Neuronal stem cell (in vitro differentiated cells): ENCODE results near the gene TSHZ2.
"Not testable (repeated sequence)": the region's sequence is repeated elsewhere in the genome, so short reads cannot be mapped to it uniquely, and the experiment has no call there.

ENCODE experiments used
- DNase-seq: peaks from one replicate; pipeline ENCODE4 v3.0.0-alpha.2; 2013; ENCODE audit warnings: low spot score
- H2AFZ ChIP-seq: one replicate; pipeline ENCODE4 v1.6.1; 2013; ENCODE audit warnings: mild to moderate bottlenecking, low read length, inconsistent platforms
- H2AK5ac ChIP-seq: 2 replicates; pipeline ENCODE4 v1.6.1; 2013; ENCODE audit warnings: low read depth, mild to moderate bottlenecking, inconsistent platforms, low read length, moderate library complexity, mixed read lengths
- H2BK120ac ChIP-seq: 2 replicates; pipeline ENCODE4 v1.6.1; 2013; ENCODE audit warnings: low read depth, mild to moderate bottlenecking, inconsistent platforms, low read length, moderate library complexity, mixed read lengths
- H2BK12ac ChIP-seq: one replicate; pipeline ENCODE4 v1.6.1; 2013; ENCODE audit warnings: low read length, inconsistent platforms
- H2BK15ac ChIP-seq: 2 replicates; pipeline ENCODE4 v1.6.1; 2013; ENCODE audit warnings: mild to moderate bottlenecking, low read length, inconsistent platforms, mixed read lengths
- H2BK5ac ChIP-seq: one replicate; pipeline ENCODE4 v1.6.1; 2013; ENCODE audit warnings: inconsistent platforms, mild to moderate bottlenecking, low read length, moderate library complexity
- H3K14ac ChIP-seq: one replicate; pipeline ENCODE4 v1.6.1; 2013; ENCODE audit warnings: low read length, inconsistent platforms
- H3K18ac ChIP-seq: 2 replicates; pipeline ENCODE4 v1.6.1; 2013; ENCODE audit warnings: low read length, inconsistent platforms
- H3K23ac ChIP-seq: 2 replicates; pipeline ENCODE4 v1.6.1; 2013; ENCODE audit warnings: low read depth, mild to moderate bottlenecking, mixed read lengths, low read length, inconsistent platforms; ENCODE audit not compliant: poor library complexity
- H3K27ac ChIP-seq: replicated peaks from 3 replicates; pipeline ENCODE4 v1.5.1; 2013; ENCODE audit warnings: low read length, inconsistent platforms
- H3K27me3 ChIP-seq, 3 experiments: 2 replicates each; pipeline ENCODE4 v1.6.1; 2013; ENCODE audit warnings: low read length in 3 of 3, mild to moderate bottlenecking in 2 of 3, inconsistent platforms in 1 of 3, low read depth in 1 of 3, mixed read lengths in 1 of 3, moderate library complexity in 1 of 3; ENCODE audit not compliant: control insufficient read depth in 3 of 3, insufficient read depth in 3 of 3
- H3K36me3 ChIP-seq, 2 donors: replicated peaks in 1 of 2; 2 replicates each; pipeline ENCODE4 v1.6.1; 2013; ENCODE audit warnings: low read length in 2 of 2; ENCODE audit not compliant: control insufficient read depth in 2 of 2, insufficient read depth in 2 of 2
- H3K4ac ChIP-seq: 2 replicates; pipeline ENCODE4 v1.6.1; 2013; ENCODE audit warnings: inconsistent platforms, mild to moderate bottlenecking, low read length, moderate library complexity
- H3K4me1 ChIP-seq, 2 donors: 1 replicate in 1 of 2; 2 replicates in 1 of 2; pipeline ENCODE4 v1.6.1; 2013; ENCODE audit warnings: low read length in 2 of 2, low read depth in 1 of 2; ENCODE audit not compliant: control insufficient read depth in 2 of 2, insufficient read depth in 1 of 2
- H3K4me2 ChIP-seq: one replicate; pipeline ENCODE4 v1.6.1; 2013; ENCODE audit warnings: mild to moderate bottlenecking, low read length, inconsistent platforms; ENCODE audit not compliant: insufficient read depth, poor library complexity, severe bottlenecking
- H3K4me3 ChIP-seq, 2 donors: 2 replicates each; pipeline ENCODE4 v1.5.1; 2013; ENCODE audit warnings: low read length in 2 of 2, mild to moderate bottlenecking in 2 of 2, inconsistent platforms in 1 of 2, moderate library complexity in 1 of 2
- H3K79me1 ChIP-seq: one replicate; pipeline ENCODE4 v1.6.1; 2013; ENCODE audit warnings: low read depth, mild to moderate bottlenecking, inconsistent platforms, low read length, moderate library complexity
- H3K9ac ChIP-seq: one replicate; pipeline ENCODE4 v1.6.1; 2013; ENCODE audit warnings: mild to moderate bottlenecking, low read depth, low read length, inconsistent platforms; ENCODE audit not compliant: poor library complexity
- H3K9me3 ChIP-seq, 2 donors: replicated peaks in 1 of 2; 2 replicates each; pipeline versions ENCODE3 to v1.6.1; 2013; ENCODE audit warnings: low read length in 2 of 2, mild to moderate bottlenecking in 2 of 2, inconsistent platforms in 1 of 2, low read depth in 1 of 2, mixed read lengths in 1 of 2, moderate library complexity in 1 of 2; ENCODE audit not compliant: control insufficient read depth in 2 of 2, insufficient read depth in 1 of 2
- H4K8ac ChIP-seq: one replicate; pipeline ENCODE4 v1.6.1; 2013; ENCODE audit warnings: low read depth, mild to moderate bottlenecking, inconsistent platforms, low read length, moderate library complexity
- H4K91ac ChIP-seq: one replicate; pipeline ENCODE4 v1.6.1; 2013; ENCODE audit warnings: low read length, low read depth, mild to moderate bottlenecking, inconsistent platforms; ENCODE audit not compliant: poor library complexity
- WGBS, 2 donors: extraction: QIAGEN DNeasy Blood & Tissue Kit; methylation state at CpG; one replicate each; pipeline ENCODE4 v1.1.7; 2013; ENCODE audit warnings: missing lambda C conversion rate in 2 of 2, mixed read lengths in 1 of 2; ENCODE audit not compliant: insufficient read length in 2 of 2, insufficient replicate concordance in 1 of 2; ENCODE audit errors: extremely low coverage in 2 of 2; 5-methylcytosine and 5-hydroxymethylcytosine counted together

The TSHZ2 gene

GRCh38 chr20:53413845-53414244 lies 441.7 kb downstream of the TSHZ2 start:
- not testable (repeated sequence) for H4K91ac ChIP-seq, H3K27me3 ChIP-seq, H3K4me2 ChIP-seq, H3K14ac ChIP-seq, H3K9ac ChIP-seq, H2AK5ac ChIP-seq, H3K4me3 ChIP-seq, DNase-seq, H3K27ac ChIP-seq, H4K8ac ChIP-seq, H3K9me3 ChIP-seq, H3K18ac ChIP-seq, H2BK120ac ChIP-seq, H3K4ac ChIP-seq, H3K23ac ChIP-seq, H2BK15ac ChIP-seq, H2BK5ac ChIP-seq, H2AFZ ChIP-seq, H3K36me3 ChIP-seq, H3K79me1 ChIP-seq, H2BK12ac ChIP-seq
- no CpG with 5 or more reads among the region's 1 CpG for WGBS, 2 donors
- peaks cover 14 to 15% of the 10 kb centered on the region in 2 donors for H3K4me1 ChIP-seq

GRCh38 chr20:53419693-53420460 lies 447.7 kb downstream of the TSHZ2 start:
- Histone ChIP-seq H3K14ac (no peak overlapping the region), H3K36me3 (no peaks in the 10 kb centered on the region), H3K18ac (no peak overlapping the region), H2BK15ac (no peak overlapping the region), H3K27ac (no peak overlapping the region), H3K4me2 (no peak overlapping the region), H2AFZ (no peak overlapping the region), H3K23ac (no peak overlapping the region), H3K4me3 (no peak overlapping the region), H2AK5ac (no peak overlapping the region), H3K9me3 (no peaks in the 10 kb centered on the region), H3K27me3 (no peaks in the 10 kb centered on the region), H2BK5ac (no peak overlapping the region), H3K4ac (no peak overlapping the region), H2BK120ac (no peak overlapping the region), H4K8ac (no peak overlapping the region), H3K9ac (no peak overlapping the region), H4K91ac (no peak overlapping the region), H3K79me1 (no peaks in the 10 kb centered on the region), H2BK12ac (no peak overlapping the region), H3K4me1 (peaks cover 2 to 5% of the 10 kb centered on the region in 2 donors)
- DNase-seq = no peak
- no CpG with 5 or more reads among the region's 11 CpGs for whole genome bisulfite sequencing, 2 donors

GRCh38 chr20:53421343-53421742 lies 449.2 kb downstream of the TSHZ2 start:
- no peak overlapping the region for H2BK120ac ChIP-seq
- H3K9ac ChIP-seq = no peak overlapping the region
- no peaks in the 10 kb centered on the region for H3K27me3 ChIP-seq
- H3K14ac ChIP-seq = no peak overlapping the region
- no peak overlapping the region for H2BK15ac ChIP-seq
- no peak overlapping the region for H2AK5ac ChIP-seq
- H3K23ac ChIP-seq = no peak overlapping the region
- no peak overlapping the region for H4K8ac ChIP-seq
- no peak overlapping the region for H3K18ac ChIP-seq
- no CpG with 5 or more reads among the region's 7 CpGs for WGBS, 2 donors
- no peak overlapping the region for H3K4me3 ChIP-seq
- no peak overlapping the region for H3K4me2 ChIP-seq
- no peak overlapping the region for H2AFZ ChIP-seq
- no peaks in the 10 kb centered on the region for H3K9me3 ChIP-seq
- no peak overlapping the region for H4K91ac ChIP-seq
- peaks cover 0 to 5% of the 10 kb centered on the region in 2 donors for H3K4me1 ChIP-seq
- H3K36me3 ChIP-seq = no peaks in the 10 kb centered on the region
- no peak overlapping the region for H3K4ac ChIP-seq
- DNase-seq = no peak
- no peak overlapping the region for H2BK5ac ChIP-seq
- H3K27ac ChIP-seq = no peak overlapping the region
- H2BK12ac ChIP-seq = no peak overlapping the region
- H3K79me1 ChIP-seq = no peaks in the 10 kb centered on the region

- Histone ChIP-seq H2BK120ac (no peak overlapping the region), H3K27ac (no peak overlapping the region), H3K9me3 (no peaks in the 10 kb centered on the region), H3K27me3 (no peaks in the 10 kb centered on the region), H3K23ac (no peak overlapping the region), H3K18ac (no peak overlapping the region), H3K4ac (no peak overlapping the region), H3K4me2 (no peak overlapping the region), H3K79me1 (no peaks in the 10 kb centered on the region), H2AK5ac (no peak overlapping the region), H3K9ac (no peak overlapping the region), H3K14ac (no peak overlapping the region), H2BK12ac (no peak overlapping the region), H2BK15ac (no peak overlapping the region), H3K36me3 (no peaks in the 10 kb centered on the region), H2AFZ (no peak overlapping the region), H3K4me1 (peaks cover 2 to 3% of the 10 kb centered on the region in 2 donors), H4K91ac (no peak overlapping the region), H2BK5ac (no peak overlapping the region), H4K8ac (no peak overlapping the region), H3K4me3 (no peak overlapping the region)
- no peak for DNase-seq
- WGBS, 2 donors = no CpG with 5 or more reads among the region's 7 CpGs
These were observed 449.9 kb downstream of the TSHZ2 start for GRCh38 chr20:53422039-53422438.
